Effector CD4-positive, alpha-beta T cell (primary cell): ENCODE data around the gene MAPKAPK3.
A peak's percentile ranks its signal among the peaks of the same experiment; 100 is the strongest.
"Not testable (repeated sequence)": the region's sequence is repeated elsewhere in the genome, so short reads cannot be mapped to it uniquely, and the experiment has no call there.

Source experiments
- DNase-seq: peaks from one replicate; pipeline ENCODE4 v3.0.0-alpha.2; 2020

Gene MAPKAPK3

DNA sequence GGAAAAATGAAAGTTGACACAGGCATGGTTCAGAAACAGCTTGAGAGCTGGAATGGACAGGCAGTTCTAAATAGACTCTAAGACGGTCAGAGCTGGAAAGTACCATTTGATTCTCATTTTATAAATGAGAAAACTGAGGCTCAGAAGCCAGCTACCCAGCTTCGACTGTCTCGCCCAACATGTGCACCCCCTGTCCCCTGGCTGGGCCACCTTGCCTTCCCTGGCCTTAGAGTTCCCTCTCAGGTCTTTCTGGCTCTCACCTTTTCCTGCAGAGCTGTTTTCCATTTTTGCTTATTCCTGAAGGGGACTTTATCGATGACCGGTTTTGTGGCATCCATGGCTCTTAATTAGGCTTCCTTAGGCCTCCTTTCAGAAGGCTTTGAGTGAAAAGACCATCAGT is 40.5 kb downstream of the MAPKAPK3 start:
- DNase-seq: no peak

DNA sequence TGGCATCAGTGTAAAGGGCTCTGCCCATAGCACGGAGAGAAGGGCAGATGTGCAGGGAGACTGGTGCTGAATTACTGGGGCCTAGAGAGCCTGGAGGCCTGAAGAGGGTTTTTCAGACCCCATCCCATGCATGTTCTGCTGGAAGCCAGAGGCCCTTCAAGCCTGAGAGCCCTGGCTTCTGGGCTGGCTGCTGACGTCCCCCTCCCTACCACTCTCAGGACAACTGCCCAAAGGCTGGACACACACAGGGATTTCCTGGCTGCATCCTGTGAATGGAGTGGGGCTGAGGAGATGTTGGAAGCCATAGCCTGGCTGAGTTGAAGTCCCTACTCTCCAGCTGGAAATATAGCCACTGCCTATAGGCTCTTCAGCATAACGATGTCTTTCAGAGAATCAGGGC is 40.9 kb downstream of the MAPKAPK3 start:
- no peak for DNase-seq

DNA sequence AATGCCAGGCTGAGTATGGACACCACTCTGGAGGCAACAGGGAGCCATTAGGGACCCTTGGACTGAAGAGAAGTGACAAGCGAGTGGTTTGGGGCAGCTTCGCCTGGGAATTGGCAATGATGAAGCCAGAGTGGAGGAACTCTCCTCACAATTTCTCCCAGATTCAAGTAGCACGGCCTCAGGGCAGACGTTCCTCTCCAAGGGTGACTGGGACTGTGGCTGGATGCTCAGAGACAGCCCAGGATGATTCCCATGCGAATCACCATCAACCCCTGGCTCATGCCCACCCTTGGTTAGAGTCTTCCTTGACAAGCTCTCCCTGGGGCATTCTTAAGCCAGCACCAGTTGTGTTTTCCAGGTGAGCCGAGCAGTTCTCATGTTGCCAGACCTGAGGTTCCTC is 41.5 kb downstream of the MAPKAPK3 start:
- no peak for DNase-seq

DNA sequence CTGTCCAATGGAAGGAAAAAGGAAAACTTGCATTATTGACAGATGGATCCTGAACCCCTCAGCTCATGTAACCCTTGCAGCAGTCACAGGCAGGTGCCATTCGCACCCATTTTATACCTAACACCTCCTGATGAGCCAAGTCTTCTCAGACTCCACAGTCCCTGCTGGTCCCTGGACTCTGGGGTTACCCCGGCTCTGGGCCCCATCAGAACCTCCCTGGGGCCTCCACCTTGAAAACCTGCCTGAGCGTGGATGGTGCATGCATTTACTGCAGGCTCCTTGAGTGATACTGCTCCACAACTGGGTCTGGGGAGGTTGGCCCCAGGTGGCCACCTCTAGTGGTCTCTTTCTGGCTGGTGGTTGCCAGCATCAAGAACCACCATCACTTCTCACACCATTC is 41.9 kb downstream of the MAPKAPK3 start:
- DNase-seq: no peak

DNA sequence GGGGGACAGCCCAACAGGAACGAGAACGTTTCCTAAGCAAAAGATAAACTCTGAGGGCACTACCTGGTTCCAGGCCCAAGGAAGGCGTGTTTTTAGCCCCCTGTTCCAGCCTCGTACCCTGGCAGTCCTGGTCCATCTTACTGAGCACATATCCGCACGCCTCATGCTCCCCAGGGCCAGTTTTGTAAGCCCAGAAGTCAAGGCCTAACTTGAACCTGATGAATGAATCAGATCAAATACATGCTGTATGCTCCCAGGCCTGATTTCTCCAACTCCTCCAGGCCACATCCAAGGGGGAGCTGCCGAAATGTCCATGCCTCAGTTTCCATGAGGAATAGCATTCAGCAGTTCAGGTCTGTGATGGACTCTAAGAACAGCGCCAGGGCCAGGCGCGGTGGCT is 43.4 kb downstream of the MAPKAPK3 start:
- DNase-seq: no peak

DNA sequence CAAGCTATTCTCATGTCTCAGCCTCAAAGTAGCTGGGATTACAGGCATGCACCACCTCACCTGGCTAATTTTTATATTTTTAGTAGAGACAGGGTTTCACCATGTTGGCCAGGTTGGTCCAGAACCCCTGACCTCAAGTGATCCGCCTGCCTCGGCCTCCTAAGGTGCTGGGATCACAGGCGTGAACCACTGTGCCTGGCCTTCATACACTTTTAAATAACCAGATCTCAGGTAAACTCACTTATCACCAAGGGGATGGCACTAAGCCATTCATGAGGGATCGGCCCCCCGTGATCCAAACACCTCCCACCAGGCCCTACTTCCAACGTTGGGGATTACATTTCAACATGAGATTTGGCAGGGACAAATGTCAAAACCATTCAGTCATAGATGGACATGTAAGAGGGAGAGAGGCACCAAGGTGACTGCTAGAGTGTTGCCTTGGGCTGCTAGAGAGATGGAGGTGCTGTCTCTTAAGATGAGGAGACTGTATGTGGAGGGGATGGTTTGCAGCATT is 44.4 kb downstream of the MAPKAPK3 start:
- DNase-seq: no peak

DNA sequence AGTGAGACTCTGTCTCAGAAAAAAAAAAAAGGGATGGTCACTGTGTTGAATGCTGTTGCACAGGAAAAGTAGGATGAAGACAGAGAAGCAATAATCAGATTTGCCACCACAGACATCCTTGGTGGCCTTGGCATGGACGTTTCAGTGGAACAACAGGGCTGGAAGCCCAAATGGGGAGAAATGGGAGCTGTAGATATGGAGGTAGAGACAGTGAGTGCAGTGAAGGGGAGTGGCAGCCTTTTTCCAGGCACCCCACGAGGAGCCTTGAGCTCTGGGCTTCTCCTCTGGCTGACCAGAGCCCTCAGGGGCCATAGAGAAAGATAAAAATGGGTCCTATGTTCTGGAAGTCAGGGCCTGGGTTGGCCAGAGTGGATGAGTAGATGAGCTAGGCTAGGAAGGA is 45.5 kb downstream of the MAPKAPK3 start:
- no peak for DNase-seq

DNA sequence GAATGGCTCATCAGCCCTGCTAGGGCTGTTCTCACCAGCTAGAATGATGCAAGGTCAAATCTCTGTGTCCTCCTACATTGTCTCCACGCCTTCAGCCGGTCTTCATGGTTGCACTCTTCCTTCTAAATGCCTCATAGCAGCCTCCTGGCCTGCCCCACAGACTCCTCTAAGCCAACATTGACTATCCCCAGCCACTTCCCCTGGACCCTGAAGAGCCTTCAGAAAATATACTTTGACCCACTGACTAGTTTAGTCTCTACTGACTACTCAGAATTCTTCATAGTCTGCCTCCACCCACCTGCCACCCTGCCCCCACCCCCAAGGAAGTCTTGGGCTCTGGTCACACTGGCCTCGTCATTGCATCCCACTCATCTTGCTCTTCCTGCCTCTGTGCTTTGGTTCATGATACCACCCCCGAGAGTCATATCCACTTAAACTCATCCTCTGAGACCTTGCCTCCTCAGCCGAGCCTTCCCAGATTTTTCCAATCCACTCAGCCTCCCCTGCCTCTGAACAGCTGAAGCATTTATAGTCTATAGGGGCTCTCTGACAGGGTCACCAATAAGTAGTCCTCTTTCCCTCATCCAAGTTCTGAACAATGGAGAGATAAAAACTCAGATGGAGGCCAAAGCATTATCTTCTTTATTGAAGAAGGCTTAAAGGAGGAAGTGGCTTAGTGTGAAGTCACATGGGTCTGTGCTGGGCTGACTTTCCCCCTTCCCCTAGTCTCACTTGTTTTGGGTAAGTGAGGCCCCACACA is 48.3 kb downstream of the MAPKAPK3 start:
- no peak for DNase-seq

DNA sequence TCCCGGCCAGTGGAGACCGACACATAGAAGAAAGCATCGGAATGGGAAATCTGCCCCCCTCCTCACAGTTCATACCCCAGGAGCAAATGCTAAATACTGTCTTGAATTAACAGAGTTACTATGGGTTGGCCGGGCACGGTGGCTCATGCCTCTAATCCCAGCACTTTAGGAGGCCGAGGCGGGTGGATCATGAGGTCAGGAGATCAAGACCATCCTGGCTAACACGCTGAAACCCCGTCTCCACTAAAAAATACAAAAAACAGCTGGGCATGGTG is 48.8 kb downstream of the MAPKAPK3 start:
- not testable (repeated sequence) for DNase-seq

DNA sequence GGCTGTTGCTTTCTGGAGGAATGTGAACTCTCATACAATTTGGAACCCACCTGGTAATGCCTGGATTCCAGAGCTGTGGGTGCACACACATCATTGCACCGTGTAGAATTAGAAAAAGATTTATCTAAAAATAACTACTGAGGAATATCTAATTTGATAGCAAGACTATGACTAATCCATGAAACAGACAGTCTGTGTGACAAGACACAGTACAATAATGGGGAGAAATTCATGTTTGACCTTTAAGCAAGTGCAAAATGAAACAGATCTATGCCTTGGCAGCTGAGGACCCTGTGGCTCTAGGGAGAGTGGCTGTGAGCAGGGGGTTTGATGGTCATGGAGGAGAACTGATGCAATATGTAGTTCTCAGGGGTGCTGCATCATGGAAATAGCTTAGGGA is 49.9 kb downstream of the MAPKAPK3 start:
- DNase-seq: no peak

DNA sequence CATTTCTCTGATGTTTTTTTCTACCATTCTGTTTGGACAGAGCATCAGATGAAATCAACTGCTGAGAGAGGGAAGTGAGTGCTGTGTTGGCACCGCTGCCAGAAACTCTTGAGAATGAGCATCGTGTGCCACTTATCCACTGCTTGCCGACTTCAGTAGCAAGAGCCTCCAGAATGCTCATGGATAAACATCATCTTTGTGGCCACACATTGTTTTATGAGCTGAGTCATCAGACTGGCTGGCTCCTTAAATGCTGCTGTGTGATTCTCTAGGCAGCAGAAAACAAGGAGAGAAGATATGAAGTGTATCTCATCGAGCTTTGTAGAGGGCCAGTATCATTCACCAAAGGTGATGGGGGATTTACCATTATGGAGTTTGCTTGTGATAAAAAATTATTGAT is 54.4 kb downstream of the MAPKAPK3 start:
- DNase-seq: no peak

DNA sequence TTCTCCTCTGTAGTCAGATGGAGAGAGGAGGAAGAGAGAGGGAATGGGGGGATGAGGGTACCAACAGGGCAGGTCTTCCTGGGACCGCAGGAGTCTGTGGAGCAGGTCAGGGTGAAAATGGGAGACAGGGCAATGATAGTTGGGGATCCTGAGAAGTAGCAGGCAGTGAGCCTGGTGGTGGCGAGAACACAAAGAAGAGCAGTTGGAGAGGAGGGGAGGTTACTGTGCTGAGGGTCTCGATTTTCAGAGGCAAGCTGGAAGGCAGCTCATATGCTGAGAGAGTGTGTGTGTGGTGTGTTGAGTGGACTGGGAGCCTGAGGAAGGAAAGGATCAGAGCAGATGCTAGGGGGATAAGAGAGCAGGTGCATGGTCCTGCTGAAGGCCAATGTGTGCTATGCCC is 55.7 kb downstream of the MAPKAPK3 start:
- no peak for DNase-seq

DNA sequence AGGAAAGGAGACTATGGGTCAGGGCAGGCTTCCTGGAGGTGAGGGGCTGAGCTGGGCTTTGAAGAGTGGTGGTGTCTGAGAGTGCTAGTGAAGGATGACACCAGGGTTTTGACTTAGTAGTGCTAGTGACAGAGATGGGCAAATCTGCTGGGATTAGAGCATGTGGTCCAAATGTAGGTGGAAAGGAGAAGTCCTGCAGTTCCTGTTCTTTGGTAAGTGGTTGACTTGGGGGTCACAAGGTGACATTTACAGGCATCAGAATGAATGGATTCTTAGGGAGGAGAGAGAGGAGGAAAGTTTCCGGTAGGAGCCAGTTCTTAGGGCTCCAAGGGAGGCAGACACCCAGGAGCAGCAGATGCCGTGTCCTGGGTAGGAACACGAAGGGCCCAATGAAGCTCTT is 57.0 kb downstream of the MAPKAPK3 start:
- no peak for DNase-seq

DNA sequence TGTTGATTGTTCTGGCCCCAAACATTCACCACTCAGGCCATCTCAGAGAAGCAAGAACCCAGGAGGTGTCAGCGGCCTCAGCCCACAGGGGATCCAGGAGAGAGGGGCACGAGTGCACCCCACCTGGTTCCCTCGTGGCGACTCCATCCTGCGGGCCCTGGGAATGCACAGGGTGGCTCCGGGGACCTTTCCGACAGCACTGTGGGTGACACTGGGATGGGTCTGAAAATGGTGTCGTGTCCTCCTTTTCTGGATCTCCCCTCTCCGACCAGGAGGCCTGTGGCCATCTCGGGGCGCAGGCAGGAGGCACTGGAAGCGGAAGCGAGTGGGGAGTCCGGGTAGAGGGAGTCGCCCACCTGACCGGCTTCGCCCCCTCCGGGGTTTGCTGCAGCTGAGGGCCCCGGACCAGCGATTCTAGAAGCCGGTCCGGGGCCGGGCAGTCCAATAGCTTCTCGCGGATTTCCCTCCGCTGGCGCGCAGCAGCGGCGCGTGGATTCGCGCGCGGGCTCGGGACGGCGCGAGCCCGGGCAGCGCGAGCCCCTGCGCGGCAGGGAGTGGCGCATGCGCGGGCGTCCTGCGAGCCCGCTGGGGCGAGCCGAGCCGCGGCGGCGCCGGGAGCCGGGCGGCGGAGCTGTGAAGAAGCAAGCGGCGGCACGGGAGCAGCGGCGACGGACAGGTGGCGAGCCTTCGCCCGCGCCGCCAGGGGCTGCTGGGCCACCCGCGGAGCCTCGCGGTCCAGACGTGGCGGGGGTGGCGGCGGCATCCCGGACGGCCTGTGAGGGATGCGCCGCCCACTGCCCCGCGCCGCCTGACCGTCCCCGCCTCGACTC is 57.6 kb downstream of the MAPKAPK3 start, which contains the start of gene DOCK3:
Gene DOCK3 (plus strand): TSS at position 579 of the 830 bp plus-strand sequence. CDS start 337 bp downstream, outside the sequence.
- DNase-seq: peak; percentile 49

DNA sequence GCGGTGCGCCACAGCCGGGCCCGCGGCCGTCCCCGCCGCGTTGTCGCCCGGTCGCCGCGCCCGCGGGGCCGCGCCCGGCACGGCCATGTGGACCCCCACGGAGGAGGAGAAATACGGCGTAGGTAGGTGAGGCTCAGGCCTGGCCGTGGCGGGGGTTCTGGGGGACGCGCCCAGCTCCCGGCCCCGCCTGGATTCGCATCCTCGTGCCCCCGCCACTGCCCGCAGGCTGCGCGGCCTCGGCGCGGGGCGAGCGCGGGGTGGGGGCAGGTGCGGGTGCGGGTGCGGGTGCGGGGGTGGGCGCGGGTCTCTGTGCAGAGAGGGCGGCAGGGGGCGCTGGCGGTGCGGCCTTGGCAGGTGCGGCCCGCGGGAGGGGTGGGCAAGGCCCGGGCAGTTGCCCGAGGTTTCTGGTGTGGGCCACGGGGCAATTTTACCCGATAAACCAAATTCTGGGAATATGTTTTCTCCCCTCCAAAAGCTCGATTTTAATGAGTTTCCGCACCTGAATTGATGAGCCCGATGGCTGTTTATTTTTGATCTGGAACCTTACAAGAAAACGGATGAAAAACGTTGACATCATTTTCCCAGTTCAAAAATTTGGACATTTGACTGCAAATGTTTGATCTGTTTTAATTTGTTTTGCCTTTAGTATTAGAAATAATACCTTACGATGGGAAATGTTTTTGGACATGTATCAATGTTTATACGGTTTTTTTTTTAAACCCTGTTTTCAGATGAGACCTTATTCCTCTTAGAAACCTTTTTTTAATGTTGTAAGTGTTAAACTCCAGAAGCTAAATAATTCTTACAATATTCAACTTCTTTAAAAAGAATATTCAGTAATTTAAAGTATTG is 58.5 kb downstream of the MAPKAPK3 start:
- peak; percentile 19 for DNase-seq

DNA sequence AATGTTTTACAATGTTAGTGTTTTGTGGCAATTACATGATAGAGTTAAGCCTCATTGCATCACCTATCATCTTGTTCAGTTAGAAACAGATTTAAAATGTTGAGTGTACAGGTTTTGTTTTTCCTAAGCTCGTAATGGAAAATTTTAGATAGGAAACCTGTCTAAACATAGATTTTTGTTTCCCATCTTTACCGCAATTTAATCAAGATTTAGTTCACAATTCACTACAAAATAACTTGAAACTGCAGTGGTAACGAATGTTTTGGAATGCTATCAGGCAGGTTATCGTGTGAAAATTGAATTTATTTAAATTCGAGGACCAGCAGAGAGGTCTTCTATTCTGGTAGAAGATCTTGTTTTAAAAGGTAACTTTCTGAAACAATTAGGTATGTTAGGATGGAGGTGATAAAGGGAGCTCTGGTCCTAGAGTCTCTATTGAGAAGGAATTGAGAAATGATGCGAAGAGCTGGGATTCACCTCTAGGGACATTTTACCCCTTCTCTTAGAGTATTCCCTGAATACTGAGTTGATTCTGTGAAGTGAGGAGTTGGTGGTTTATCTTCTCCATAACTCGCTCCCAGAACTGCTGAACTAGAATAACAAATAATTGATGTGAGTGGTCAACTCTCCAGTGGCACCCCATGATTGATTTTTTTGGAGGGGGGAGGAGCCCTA is 59.2 kb downstream of the MAPKAPK3 start:
- no peak for DNase-seq

DNA sequence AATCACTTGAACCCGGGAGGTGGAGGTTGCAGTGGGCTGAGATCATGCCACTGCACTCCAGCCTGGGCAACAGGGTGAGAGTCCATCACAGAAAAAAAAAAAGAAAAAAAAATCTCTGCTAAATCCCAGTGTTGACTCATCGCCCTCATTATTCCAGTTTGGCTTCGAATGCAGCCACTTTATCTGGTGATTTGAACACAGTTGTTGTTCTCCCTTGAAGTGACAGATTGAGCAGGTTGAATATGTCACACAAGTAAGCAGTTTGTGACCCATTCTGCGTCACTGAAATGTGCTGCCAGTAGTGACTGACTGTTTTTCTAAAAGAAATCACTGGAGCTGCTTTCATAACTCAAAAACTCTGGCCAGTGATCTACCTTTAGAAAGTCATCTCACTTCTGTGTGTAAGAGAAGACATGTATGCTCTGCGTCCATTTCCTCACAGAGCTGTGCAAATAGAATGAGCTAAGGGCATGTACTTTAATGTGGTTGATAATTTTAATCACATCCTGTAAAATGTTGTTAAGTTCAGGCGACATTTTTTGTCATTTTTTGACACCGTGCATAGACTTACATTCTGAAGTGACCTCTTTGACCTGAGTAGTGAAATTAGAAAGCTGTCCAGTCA is 70.3 kb downstream of the MAPKAPK3 start:
- no peak for DNase-seq

DNA sequence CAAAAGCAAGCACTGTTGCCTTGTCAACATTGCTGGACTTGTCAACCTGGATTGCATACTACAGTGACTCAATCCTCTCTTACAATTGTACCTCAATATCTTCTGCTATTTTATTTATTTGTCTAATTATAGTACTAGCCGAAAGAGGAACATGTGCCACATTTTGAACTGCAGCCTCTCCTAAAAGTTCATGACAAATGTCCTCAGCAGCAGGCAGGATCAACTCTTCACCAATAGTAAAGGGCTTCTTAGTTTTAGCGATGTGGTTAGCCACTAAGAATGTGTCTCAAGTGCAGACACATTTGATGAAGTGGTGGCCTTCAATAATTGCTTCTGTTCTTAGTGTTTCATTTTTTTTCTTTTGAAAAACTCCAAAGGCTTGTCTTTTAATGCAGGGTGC is 71.0 kb downstream of the MAPKAPK3 start:
- no peak for DNase-seq

DNA sequence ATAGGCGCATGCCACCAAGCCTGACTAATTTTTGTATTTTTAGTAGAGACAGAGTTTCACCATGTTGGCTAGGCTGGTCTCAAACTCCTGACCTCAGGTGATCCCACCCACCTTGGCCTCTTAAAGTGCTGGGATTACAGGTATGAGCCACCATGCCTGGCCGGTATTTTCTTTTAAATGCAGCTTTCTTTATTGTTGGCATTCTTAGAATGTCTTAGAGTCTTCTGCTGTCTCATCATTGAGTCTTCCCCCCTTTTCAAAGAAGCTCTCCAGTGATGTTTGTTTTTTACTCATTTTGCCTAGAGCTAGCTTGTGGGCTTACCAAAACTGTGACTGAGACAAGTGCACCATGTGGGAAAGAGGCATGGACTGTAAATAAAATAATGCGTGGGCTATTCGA is 71.7 kb downstream of the MAPKAPK3 start:
- DNase-seq: not testable (repeated sequence)

DNA sequence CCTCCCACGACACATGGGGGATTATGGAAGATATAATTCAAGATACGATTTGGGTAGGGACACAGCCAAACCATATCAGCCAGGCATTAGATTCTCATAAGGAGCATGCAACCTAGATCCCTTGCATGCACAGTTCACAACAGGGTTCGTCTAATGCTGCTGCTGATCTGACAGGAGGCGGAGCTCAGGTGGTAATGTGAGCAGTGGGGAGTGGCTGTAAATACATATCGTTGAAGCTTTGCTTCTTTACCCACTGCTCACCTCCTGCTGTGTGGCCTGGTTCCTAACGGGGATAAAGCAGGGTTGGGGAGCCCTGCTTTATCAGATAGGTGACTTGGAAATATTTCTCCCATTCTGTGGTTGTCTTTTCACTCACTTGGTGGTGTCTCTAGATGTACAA is 72.6 kb downstream of the MAPKAPK3 start:
- no peak for DNase-seq

DNA sequence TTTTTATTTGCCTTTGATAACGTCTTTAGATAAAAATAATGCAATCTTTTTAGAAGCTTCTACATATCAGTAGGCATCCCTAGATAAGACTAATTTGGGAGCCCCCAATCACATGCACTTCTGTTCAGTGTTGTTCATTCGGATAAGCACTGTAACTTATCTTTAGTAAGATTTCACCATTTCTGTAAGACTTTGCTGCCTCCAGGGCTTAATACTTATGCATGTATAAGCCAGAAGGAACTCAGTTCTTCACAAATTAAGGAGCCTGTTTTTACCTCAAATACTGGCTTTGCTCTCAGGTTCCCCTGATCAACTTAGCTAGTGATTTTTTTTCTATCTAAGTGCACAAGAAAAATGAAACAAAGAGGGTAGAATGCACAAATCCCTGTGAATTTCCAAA is 78.1 kb downstream of the MAPKAPK3 start:
- no peak for DNase-seq

DNA sequence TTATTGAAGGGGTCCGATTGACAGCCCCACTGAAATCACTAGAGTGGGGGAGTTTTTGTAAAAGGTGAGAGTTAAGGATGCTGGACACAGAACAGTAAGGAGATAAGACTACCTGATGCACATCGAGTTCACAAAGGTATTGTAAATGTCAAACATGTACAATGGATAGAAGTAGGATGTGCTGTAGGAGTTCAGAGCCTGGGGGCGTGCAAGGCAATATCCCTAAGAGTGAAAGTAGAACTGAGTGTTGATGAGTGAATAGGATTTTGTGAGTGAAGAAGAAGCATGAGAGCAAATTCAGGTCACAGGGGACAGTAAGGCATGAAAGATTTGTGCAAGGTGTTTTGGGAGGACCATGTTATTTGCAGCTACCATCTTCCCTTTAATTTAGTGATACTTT is 79.3 kb downstream of the MAPKAPK3 start:
- DNase-seq: no peak
